Measurements from ENCODE around the gene MAML3.

DNA sequence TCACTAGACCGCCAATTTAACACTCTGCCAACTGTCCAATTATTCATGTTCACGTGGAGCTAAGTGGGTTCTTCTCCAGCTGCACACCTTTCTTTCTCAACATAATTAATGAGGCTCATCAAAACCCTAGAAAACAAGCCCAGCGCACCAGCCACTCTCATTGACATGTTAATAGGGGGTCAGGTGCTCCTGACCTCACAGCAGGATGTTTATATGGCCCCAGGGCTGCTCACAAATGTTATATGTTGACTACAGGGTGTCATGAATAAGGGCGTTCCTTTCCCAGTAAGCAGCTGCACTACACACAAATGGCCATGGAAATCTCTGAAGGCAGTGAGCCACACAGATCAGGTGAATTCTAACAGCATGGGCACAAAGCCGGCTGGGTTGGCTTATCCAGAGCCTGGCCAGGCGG is 278.6 kb downstream of the MAML3 start:
- no peak for TF ChIP-seq EP300 (IDR thresholded peaks at IDR 0.05)
- TF ChIP-seq, protein P1, sequence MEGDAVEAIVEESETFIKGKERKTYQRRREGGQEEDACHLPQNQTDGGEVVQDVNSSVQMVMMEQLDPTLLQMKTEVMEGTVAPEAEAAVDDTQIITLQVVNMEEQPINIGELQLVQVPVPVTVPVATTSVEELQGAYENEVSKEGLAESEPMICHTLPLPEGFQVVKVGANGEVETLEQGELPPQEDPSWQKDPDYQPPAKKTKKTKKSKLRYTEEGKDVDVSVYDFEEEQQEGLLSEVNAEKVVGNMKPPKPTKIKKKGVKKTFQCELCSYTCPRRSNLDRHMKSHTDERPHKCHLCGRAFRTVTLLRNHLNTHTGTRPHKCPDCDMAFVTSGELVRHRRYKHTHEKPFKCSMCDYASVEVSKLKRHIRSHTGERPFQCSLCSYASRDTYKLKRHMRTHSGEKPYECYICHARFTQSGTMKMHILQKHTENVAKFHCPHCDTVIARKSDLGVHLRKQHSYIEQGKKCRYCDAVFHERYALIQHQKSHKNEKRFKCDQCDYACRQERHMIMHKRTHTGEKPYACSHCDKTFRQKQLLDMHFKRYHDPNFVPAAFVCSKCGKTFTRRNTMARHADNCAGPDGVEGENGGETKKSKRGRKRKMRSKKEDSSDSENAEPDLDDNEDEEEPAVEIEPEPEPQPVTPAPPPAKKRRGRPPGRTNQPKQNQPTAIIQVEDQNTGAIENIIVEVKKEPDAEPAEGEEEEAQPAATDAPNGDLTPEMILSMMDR (IDR thresholded peaks at IDR 0.05), result no peak
